ENCODE results near the gene EMC8. TPM values are rescaled to one million over a fixed set of nuclear protein-coding genes. Genes with fewer than 3 reads are reported as not detected.

Gene EMC8
- total RNA-seq, 1 donor from 2014 or later: 26.3 TPM

DNA sequence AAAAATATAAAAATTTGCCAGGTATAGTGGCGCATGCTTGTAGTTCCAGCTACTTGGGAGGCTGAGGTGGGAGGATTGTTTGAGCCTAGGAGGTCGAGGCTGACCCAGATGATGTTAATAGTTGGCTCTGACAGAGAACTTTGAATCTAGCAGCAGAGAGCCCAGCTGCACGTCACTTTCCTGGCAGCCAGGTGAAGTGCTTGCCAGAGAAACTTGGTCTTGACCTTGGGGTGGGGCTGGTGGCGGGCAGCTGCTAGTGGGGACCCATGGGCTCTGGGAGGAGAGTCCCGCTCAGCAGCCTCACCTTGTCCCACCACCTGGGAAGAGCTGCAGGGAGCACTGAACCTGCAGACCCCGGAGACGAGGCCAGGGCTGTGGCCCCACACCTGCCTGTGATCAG is 45.4 kb downstream of the EMC8 start:
- TF ChIP-seq, protein P1, sequence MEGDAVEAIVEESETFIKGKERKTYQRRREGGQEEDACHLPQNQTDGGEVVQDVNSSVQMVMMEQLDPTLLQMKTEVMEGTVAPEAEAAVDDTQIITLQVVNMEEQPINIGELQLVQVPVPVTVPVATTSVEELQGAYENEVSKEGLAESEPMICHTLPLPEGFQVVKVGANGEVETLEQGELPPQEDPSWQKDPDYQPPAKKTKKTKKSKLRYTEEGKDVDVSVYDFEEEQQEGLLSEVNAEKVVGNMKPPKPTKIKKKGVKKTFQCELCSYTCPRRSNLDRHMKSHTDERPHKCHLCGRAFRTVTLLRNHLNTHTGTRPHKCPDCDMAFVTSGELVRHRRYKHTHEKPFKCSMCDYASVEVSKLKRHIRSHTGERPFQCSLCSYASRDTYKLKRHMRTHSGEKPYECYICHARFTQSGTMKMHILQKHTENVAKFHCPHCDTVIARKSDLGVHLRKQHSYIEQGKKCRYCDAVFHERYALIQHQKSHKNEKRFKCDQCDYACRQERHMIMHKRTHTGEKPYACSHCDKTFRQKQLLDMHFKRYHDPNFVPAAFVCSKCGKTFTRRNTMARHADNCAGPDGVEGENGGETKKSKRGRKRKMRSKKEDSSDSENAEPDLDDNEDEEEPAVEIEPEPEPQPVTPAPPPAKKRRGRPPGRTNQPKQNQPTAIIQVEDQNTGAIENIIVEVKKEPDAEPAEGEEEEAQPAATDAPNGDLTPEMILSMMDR (IDR thresholded peaks at IDR 0.05; ENCODE audit: insufficient read depth, low read length, severe bottlenecking): no peak
- Histone ChIP-seq H3K4me3 (ENCODE audit: low read depth, low read length) (no peak overlapping the region), H3K36me3 (ENCODE audit: control insufficient read depth, insufficient read depth, low read length) (peaks cover 1% of the 10 kb centered on the region), H3K27me3 (ENCODE audit: control insufficient read depth, insufficient read depth, low read length) (no peaks in the 10 kb centered on the region)
- FAIRE-seq (no peak), DNase-seq (ENCODE audit: low read depth) (no peak)

DNA sequence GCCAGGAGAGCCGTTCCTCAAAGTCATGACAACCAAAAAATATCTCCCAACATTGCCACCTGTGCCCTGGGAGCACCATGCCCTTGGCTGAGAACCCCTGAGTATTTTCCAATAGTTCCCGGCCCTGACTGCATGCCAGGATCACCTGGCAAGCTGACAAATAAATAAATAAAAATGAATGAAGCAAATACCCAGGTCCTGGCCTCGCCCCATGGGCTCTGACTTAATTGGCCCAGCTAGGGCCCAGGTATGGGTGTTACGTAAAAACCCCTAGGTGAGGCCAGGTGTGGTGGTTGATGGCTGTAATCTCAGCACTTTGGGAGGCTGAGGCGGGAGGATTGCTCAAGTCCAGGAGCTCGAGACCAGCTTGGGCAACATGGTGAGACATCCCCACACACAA is 45.8 kb downstream of the EMC8 start:
- H3K4me3 ChIP-seq (ENCODE audit: low read depth, low read length): no peak overlapping the region
- peaks cover 1% of the 10 kb centered on the region for H3K36me3 ChIP-seq (ENCODE audit: control insufficient read depth, insufficient read depth, low read length)
- peak; percentile 65 for DNase-seq (ENCODE audit: low read depth)
- no peak for FAIRE-seq
- no peaks in the 10 kb centered on the region for H3K27me3 ChIP-seq (ENCODE audit: control insufficient read depth, insufficient read depth, low read length)
- TF ChIP-seq, protein P1 (IDR thresholded peaks at IDR 0.05; ENCODE audit: insufficient read depth, low read length, severe bottlenecking): no peak

DNA sequence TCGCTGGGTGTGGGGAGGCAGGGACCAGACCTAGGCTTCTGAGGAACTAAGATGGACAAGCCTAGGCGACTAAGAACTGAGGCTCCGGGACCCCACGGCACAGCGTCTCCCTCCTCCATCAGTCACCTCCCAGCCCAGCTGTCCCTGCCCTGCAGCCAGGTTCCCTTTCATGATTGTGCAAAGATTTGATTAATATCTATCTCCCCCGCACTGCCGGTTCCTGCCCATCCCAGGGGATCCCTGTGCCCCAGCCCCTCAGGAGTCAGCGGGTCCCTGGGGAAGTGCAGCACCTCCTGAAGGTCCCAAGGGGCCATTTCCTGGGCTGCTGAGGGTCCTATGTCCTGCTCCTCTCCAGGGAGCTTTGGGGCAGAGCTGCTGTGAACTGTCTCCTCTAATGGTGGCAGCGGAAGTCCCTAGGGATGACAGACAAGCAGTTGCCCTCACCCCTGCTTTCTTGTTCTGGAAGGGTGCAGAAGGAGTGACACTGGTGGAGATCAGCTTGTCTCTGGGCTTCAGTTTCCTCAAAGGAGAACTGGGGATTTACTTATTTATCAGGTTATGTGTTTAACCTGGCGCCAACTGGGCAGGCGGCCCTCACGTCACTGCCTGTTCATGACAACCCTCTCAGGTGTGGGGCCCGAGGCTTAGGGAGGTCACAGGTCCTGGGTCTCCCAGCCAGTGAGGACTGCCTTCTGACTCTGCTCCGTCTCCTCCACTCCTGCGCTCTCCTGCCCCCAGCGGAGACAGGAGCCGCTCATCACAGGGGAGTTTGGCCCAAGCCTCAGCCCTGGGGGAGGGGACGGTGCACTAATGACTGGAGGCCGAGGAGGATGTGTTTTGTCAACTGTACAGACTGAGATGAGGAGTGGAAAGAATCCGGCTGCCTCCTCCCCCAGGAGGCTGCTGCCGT is 46.6 kb downstream of the EMC8 start:
- no peak overlapping the region for H3K4me3 ChIP-seq (ENCODE audit: low read depth, low read length)
- DNase-seq (ENCODE audit: low read depth): peak; percentile 58
- TF ChIP-seq, protein P1 (IDR thresholded peaks at IDR 0.05; ENCODE audit: insufficient read depth, low read length, severe bottlenecking): peak; percentile 40
- no peaks in the 10 kb centered on the region for H3K27me3 ChIP-seq (ENCODE audit: control insufficient read depth, insufficient read depth, low read length)
- H3K36me3 ChIP-seq (ENCODE audit: control insufficient read depth, insufficient read depth, low read length): peaks cover 1% of the 10 kb centered on the region
- FAIRE-seq: no peak

DNA sequence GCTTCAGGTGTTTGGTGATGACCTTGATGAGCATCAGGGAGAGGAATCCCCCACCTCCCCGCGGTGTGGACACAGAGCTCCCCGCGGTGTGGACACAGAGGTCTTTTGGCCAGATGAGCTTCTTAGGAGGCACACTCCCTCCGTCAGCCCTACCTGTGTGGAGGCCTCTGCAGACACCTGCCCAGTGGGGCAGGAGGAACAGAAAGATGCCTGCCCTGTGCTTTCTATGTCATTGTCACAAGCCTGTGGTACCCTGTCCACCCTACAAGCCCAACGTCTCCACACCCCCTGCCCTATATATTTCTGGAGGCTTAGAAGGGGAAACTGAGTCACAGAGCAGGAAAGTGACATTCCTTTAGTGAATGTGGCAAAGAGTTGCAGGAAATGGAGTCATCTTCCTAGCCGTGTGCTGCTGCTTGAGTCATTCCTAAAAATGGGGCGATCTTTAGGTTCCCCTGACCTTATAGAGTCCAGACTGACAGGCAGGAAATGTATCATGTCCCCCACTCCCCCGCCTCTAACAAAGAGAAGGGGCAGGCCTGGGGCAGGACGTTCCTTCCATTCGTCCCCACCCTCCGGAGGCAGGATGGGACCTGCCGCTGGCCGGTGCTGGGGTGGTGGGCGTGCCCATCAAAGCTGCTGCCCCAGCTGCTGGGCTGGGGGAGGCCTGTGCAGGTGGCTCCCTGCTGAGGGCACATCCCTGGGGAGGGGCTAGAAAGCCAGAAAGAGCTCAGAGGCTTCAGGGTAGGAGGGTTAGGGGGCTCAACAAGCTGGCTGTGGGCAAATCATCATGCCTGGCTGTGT is 47.4 kb downstream of the EMC8 start:
- TF ChIP-seq, protein P1 (IDR thresholded peaks at IDR 0.05; ENCODE audit: insufficient read depth, low read length, severe bottlenecking): no peak
- DNase-seq (ENCODE audit: low read depth) (peak; percentile 95), FAIRE-seq (peak; percentile 93)
- Histone ChIP-seq H3K36me3 (ENCODE audit: control insufficient read depth, insufficient read depth, low read length) (peaks cover 1% of the 10 kb centered on the region), H3K27me3 (ENCODE audit: control insufficient read depth, insufficient read depth, low read length) (no peaks in the 10 kb centered on the region), H3K4me3 (ENCODE audit: low read depth, low read length) (peak overlapping the region; percentile 69)

DNA sequence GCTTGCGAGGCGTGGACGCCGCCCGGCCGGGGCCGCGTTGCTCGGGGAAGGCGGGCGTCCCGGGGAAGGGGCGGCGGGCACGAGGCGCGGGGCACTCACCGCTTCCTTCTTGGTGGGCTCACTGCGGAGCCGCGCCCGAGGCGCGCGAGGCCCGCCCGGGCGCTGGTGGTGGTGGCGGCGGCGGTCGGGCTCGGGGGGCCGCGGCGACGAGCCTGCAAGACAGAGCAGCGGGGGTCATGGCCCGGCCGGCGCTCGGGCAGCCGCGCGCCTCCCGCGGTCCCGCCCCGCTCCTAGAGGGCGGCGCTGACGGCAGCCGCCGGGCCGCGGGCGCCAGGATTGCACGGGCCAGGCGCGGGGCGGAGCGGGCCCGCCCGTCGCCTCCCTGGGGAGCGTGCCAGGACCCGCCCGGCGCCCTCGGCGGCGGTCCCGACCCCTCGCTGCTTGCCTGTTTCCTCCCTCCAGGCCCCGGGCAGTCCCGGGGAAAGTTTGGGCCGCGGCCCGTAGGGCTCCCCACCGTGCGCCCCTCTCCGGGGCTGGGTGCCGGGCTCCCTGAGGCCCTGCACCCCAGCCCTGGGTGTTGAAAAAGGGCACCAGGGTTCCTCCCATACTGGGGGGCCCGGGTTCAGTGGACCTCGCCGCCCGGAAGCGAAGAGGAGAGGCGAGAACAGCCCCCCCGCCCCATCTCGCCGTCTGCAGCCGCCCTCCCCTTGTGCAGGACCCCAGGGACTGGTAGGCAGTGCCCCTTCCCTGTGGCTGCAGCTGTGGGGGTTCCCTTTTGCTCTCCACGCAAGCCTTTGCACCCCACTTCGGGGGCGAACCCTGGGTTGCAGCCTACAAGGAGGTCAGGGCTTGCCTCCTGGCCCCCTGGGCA is 48.3 kb downstream of the EMC8 start, which contains the start of gene C16orf74:
Gene C16orf74 (minus strand): TSS at position 270 of the 871 bp plus-strand sequence. CDS start 15,879 bp downstream, outside the sequence.
- FAIRE-seq (no peak), DNase-seq (ENCODE audit: low read depth) (peak; percentile 58)
- TF ChIP-seq, protein P1 (IDR thresholded peaks at IDR 0.05; ENCODE audit: insufficient read depth, low read length, severe bottlenecking): no peak
- no peaks in the 10 kb centered on the region for H3K27me3 ChIP-seq (ENCODE audit: control insufficient read depth, insufficient read depth, low read length)
- H3K36me3 ChIP-seq (ENCODE audit: control insufficient read depth, insufficient read depth, low read length): peaks cover 1% of the 10 kb centered on the region
- H3K4me3 ChIP-seq (ENCODE audit: low read depth, low read length): peak within 1 kb of the TSS; percentile 69
